OCI-LY7 (cell line): ENCODE results near the gene GRM1.

ENCODE experiments used
- EZH2phosphoT487 ChIP-seq: fragments of 200-600 bp; sonication (generic); IDR thresholded peaks from 2 replicates; pipeline ENCODE4 v1.6.1; 2018; ENCODE audit warnings: low read depth, borderline replicate concordance, mild to moderate bottlenecking, mixed run types, antibody characterized with exemption, low read length, moderate library complexity, mixed read lengths
- TF ChIP-seq, protein P1 (sequence below): fragments of 200-600 bp; sonication (generic); conservative IDR thresholded peaks from 2 replicates; pipeline ENCODE4 v1.5.1; 2014; ENCODE audit warnings: mild to moderate bottlenecking, antibody characterized with exemption, low read length, moderate library complexity, mixed read lengths

DNA sequence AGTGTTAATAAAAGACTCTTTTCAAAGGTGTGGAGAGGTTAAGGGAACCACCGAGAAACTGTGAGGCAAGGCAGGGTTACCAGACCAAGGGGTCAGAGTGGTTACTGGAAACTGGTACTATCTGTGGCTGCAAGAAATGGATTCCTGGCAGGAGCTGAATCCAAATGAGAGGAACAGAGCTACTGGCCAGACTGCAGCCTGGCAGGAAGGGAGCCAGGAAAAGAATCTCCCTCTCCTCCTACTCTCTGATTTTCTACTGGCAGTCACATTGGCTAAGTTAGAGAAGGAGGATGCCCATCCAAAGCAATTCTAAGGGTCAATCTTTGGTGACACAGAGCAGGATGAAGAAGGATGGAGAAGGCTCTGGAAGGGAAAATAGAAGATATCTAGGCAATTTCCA lies 211.5 kb downstream of the GRM1 start:
- TF ChIP-seq, protein P1, sequence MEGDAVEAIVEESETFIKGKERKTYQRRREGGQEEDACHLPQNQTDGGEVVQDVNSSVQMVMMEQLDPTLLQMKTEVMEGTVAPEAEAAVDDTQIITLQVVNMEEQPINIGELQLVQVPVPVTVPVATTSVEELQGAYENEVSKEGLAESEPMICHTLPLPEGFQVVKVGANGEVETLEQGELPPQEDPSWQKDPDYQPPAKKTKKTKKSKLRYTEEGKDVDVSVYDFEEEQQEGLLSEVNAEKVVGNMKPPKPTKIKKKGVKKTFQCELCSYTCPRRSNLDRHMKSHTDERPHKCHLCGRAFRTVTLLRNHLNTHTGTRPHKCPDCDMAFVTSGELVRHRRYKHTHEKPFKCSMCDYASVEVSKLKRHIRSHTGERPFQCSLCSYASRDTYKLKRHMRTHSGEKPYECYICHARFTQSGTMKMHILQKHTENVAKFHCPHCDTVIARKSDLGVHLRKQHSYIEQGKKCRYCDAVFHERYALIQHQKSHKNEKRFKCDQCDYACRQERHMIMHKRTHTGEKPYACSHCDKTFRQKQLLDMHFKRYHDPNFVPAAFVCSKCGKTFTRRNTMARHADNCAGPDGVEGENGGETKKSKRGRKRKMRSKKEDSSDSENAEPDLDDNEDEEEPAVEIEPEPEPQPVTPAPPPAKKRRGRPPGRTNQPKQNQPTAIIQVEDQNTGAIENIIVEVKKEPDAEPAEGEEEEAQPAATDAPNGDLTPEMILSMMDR, result no peak
- TF ChIP-seq EZH2phosphoT487, result no peak
